Spinal cord (tissue), 10 donors: Measurements from ENCODE around the gene CLEC5A. TPM values are rescaled to one million over a fixed set of nuclear protein-coding genes. Genes with fewer than 3 reads are reported as not detected.
"Not testable (repeated sequence)": the region's sequence is repeated elsewhere in the genome, so short reads cannot be mapped to it uniquely, and the experiment has no call there.

Source experiments
- DNase-seq, 6 donors: peaks; one replicate each; pipeline versions ENCODE4 v3.0.0 to v3.0.0-alpha.2; 2013 to 2015; ENCODE audit warnings: low spot score in 6 of 6, low read depth in 4 of 6
- H3K27ac ChIP-seq: one replicate; pipeline ENCODE4 v1.5.1; 2013; ENCODE audit warnings: low read depth, low read length, control low read depth
- H3K27me3 ChIP-seq: one replicate; pipeline ENCODE4 v1.6.1; 2013; ENCODE audit warnings: low read length; ENCODE audit not compliant: control insufficient read depth, insufficient read depth
- H3K36me3 ChIP-seq: one replicate; pipeline ENCODE4 v1.6.1; 2013; ENCODE audit warnings: low read length; ENCODE audit not compliant: control insufficient read depth, insufficient read depth
- H3K4me1 ChIP-seq: one replicate; pipeline ENCODE4 v1.6.1; 2013; ENCODE audit warnings: low read length; ENCODE audit not compliant: control insufficient read depth, insufficient read depth
- H3K4me3 ChIP-seq: one replicate; pipeline ENCODE4 v1.5.1; 2013; ENCODE audit warnings: low read depth, low read length, control low read depth
- H3K9me3 ChIP-seq: one replicate; pipeline ENCODE4 v1.6.1; 2013; ENCODE audit warnings: low read length; ENCODE audit not compliant: control insufficient read depth, insufficient read depth
- WGBS: methylation state at CpG from one replicate; pipeline ENCODE4 v1.1.5; 2013; ENCODE audit warnings: missing lambda C conversion rate; ENCODE audit not compliant: insufficient coverage; 5-methylcytosine and 5-hydroxymethylcytosine counted together
- polyA plus RNA-seq, 2 donors: library from polyadenylated mRNA; unstranded; fragments of 120-200 nt; gene quantifications; one replicate each; pipeline ENCODE4 v1.2.1, GENCODE V29; 2013; ENCODE audit not compliant: insufficient read length in 2 of 2
- total RNA-seq, 2 donors: library from RNA; depleted of rRNA in 1 of 2; stranded (reverse); fragments of 120-200 nt in 1 of 2; fragments of >200 nt in 1 of 2; gene quantifications; one replicate each; pipeline versions ENCODE4 v1.2.3 to v1.2.4, GENCODE V29; 2013 to 2014
- donor health status: healthy.

The CLEC5A gene
- total and polyA plus RNA-seq, 4 donors: 0.05 to 2.1 (median 0.17) TPM; not detected in 1

- no peaks in the 10 kb centered on the region for H3K27me3 ChIP-seq
- WGBS: 60% methylated on average over 1 of the region's 2 CpGs
- no peak overlapping the region for H3K4me3 ChIP-seq
- H3K36me3 ChIP-seq: no peaks in the 10 kb centered on the region
- no peaks in the 10 kb centered on the region for H3K4me1 ChIP-seq
- H3K27ac ChIP-seq: no peak overlapping the region
- no peaks in the 10 kb centered on the region for H3K9me3 ChIP-seq
- DNase-seq: no peak
Measured at GRCh38 chr7:141928146-141928844, 18.5 kb downstream of the CLEC5A start.

DNA sequence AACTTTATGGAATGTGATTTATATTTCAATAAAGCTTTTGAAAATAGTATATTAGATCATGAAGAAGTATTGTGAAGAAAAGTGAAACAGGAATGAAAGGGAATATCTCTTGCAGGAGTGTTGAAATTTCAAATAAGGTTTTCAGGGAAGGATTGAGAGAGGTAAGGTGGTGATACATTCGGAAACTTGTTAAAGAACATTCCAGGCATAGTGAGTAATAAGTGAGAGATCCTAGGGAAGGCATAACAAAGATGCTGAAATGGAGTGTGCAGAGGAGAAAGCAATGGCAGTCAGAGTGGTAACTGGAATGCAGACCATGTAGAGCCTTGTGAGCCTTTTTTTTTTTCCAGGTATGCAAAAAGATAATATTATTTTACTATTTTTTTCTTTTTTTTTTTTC is 26.5 kb downstream of the CLEC5A start:
- no peaks in the 10 kb centered on the region for H3K27me3 ChIP-seq
- no peaks in the 10 kb centered on the region for H3K36me3 ChIP-seq

DNA sequence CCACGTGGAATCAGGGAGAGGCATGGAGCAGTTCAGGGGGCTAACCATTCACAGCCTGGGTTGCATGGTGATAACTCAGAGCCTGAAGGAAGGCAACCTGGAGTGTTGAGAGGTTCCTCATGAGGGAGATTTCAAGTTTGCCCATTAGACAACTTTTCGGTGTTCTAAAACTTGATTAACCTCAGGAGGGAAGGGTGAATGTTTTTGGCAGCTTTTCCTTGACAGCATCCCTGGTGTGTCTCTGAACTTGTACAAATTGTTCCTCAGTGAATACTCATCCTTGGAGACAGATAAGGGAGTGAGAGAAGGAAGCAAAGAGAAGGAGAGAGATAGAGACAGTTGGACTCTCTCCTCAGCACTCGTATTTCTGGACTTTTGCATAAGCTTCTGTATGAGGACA is 30.7 kb downstream of the CLEC5A start, which contains the start of gene OR9A4:
Gene OR9A4, plus strand, starts transcription at position 301 of the 400 bp plus-strand sequence. CDS start 2,477 bp downstream, outside the sequence.
- Histone ChIP-seq H3K4me1 (no peaks in the 10 kb centered on the region), H3K36me3 (no peaks in the 10 kb centered on the region), H3K9me3 (no peaks in the 10 kb centered on the region), H3K27ac (no peak within 1 kb of the TSS), H3K4me3 (no peak within 1 kb of the TSS), H3K27me3 (no peaks in the 10 kb centered on the region)
- 87% methylated on average over 3 of the region's 3 CpGs for WGBS
- DNase-seq: no peak

More for the DNA sequence above, 26.5 kb downstream of the CLEC5A start:
- no peak for DNase-seq
- no peak overlapping the region for H3K27ac ChIP-seq
- no peaks in the 10 kb centered on the region for H3K4me1 ChIP-seq
- no peak overlapping the region for H3K4me3 ChIP-seq
- 100% methylated on average over 1 of the region's 1 CpG for WGBS
- no peaks in the 10 kb centered on the region for H3K9me3 ChIP-seq

DNA sequence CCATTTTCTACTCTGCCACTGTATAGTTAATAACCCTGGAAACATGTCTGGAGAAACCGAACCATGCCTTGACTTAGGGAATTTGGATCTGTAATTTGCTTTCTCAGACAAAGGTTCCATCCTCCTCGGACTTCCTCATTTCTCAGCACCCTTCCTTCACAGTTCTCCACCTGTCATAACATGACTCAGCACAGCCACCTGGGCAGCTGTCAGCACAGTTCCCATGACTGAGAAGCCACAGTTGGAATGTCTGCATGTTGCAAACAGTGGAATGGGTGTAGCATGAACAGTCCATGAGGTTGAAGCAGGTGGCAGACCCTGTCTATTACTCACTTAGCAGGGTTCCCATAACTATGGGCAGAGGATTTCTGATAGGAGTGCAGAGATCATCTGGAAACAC is 31.2 kb downstream of the CLEC5A start:
- H3K4me1 ChIP-seq: no peaks in the 10 kb centered on the region
- no peaks in the 10 kb centered on the region for H3K27me3 ChIP-seq
- 83% methylated on average over 1 of the region's 2 CpGs for WGBS

DNA sequence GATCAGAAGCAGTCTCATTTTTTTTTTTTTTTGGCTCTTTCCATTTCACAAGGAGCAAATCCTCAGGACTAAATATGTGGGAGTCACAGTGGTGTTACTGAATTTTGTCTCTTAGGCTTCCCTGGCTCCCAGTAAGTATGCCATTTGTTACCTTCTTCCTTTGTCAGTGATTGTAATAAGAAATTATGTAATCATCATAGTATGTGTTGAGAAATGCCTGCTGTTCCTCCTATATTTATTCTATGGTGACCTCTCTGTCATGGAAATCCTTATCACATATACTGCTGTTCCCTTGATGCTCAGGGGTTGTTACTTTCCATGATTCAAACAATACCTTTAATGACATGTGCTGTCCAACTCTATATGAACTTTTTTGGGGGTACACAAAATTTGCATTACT is 35.4 kb downstream of the CLEC5A start:
- Histone ChIP-seq H3K9me3 (no peaks in the 10 kb centered on the region), H3K27me3 (no peaks in the 10 kb centered on the region), H3K4me1 (no peaks in the 10 kb centered on the region), H3K4me3 (no peak overlapping the region), H3K36me3 (no peaks in the 10 kb centered on the region), H3K27ac (no peak overlapping the region)
- DNase-seq: no peak

More for the DNA sequence above, 31.2 kb downstream of the CLEC5A start:
- no peak for DNase-seq
- Histone ChIP-seq H3K9me3 (no peaks in the 10 kb centered on the region), H3K27ac (no peak overlapping the region), H3K36me3 (no peaks in the 10 kb centered on the region), H3K4me3 (no peak overlapping the region)

DNA sequence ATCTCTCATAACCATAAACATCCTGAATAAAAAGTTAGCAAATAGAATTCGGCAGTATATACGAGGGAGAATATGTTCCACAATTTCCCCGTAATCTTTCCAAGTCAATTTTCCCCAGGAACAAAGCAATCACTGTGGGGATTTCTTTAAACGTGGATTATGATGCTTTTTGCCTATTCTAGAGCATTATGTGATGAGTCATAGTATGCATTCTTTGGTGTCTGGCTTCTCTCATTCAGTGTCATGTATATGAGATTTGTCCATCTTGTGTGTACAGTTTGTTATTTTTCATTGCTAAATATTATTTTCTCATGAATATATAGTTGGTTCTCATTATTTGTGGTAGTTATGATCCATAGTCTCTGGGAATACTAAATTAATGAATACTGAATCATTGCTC is 40.5 kb downstream of the CLEC5A start:
- Histone ChIP-seq H3K9me3 (no peaks in the 10 kb centered on the region), H3K27ac (no peak overlapping the region), H3K36me3 (no peaks in the 10 kb centered on the region), H3K4me1 (no peaks in the 10 kb centered on the region), H3K4me3 (no peak overlapping the region), H3K27me3 (no peaks in the 10 kb centered on the region)
- no CpG with 5 or more reads among the region's 4 CpGs for WGBS
- no peak for DNase-seq

GRCh38 chr7:141899366-141899765 is 47.4 kb downstream of the CLEC5A start:
- not testable (repeated sequence) for H3K9me3 ChIP-seq, DNase-seq, H3K4me3 ChIP-seq, H3K4me1 ChIP-seq, H3K36me3 ChIP-seq, H3K27me3 ChIP-seq, H3K27ac ChIP-seq
- WGBS: no CpG with 5 or more reads among the region's 3 CpGs

DNA sequence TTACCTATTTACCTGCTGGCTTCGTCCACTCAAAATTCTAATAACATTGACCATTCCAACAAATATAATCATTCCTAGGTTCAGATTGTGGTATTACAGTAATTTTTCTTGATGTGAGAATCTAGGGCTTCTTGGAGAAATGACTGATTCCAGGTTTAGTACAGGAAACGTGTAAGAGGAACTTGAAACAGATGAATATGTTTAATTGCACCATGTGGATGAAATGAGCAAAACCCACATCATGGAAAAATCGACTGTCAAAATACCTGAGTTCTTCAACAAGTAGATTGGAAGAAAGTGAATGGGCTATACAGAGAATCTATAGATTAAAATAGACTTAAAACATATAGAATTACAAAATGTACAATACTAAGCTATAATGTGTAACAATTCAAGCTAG is 55.4 kb downstream of the CLEC5A start:
- no CpG with 5 or more reads among the region's 3 CpGs for WGBS
- no peak for DNase-seq
- no peak overlapping the region for H3K4me3 ChIP-seq
- H3K36me3 ChIP-seq: no peaks in the 10 kb centered on the region
- no peak overlapping the region for H3K27ac ChIP-seq
- H3K27me3 ChIP-seq: no peaks in the 10 kb centered on the region
- H3K4me1 ChIP-seq: no peaks in the 10 kb centered on the region
- H3K9me3 ChIP-seq: no peaks in the 10 kb centered on the region

DNA sequence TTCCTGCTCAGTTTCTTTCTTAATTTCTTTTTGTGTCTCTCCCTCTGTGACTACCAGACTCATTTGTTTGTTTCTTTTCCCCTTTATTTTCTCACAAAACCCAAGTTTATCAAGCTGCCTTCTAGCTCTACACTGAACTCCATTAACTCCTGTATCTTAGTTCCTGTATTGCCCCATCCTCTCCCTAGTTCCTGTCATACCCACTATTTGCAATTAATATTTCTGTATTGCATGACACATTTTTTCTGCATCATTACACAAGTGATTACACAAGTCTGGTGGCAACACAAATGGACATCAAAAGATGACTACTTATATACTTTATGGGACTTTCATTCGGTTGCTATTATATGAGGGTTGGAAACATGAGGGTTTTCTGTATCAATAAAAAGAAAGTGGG is 57.5 kb downstream of the CLEC5A start:
- Histone ChIP-seq H3K27me3 (no peaks in the 10 kb centered on the region), H3K9me3 (no peaks in the 10 kb centered on the region), H3K27ac (no peak overlapping the region), H3K4me3 (no peak overlapping the region), H3K4me1 (no peaks in the 10 kb centered on the region), H3K36me3 (no peaks in the 10 kb centered on the region)
- no peak for DNase-seq
- no CpG with 5 or more reads among the region's 1 CpG for WGBS

GRCh38 chr7:141884539-141885225 is 62.1 kb downstream of the CLEC5A start:
- no peaks in the 10 kb centered on the region for H3K4me1 ChIP-seq
- WGBS: no CpG with 5 or more reads among the region's 5 CpGs
- no peak overlapping the region for H3K4me3 ChIP-seq
- H3K9me3 ChIP-seq: no peaks in the 10 kb centered on the region
- DNase-seq: no peak
- H3K27ac ChIP-seq: no peak overlapping the region
- H3K36me3 ChIP-seq: no peaks in the 10 kb centered on the region
- H3K27me3 ChIP-seq: no peaks in the 10 kb centered on the region
